NCI-H2029 treated with DMSO at 0.1 percent for 48 hours (cell line): ENCODE data around the gene UBE2Q1.

Experiments
- DNase-seq: peaks from one replicate; lab custom pipeline; 2025; lab: John Stamatoyannopoulos, UW

UBE2Q1 gene

GRCh38 chr1:154557939-154558719, at the start of gene UBE2Q1:
Gene UBE2Q1, minus strand, starts transcription at chr1:154558662. Its CDS starts 109 bp downstream, at chr1:154558553.
- no peak for DNase-seq

GRCh38 chr1:154607609-154608396, 49.3 kb upstream of the UBE2Q1 start, which contains the start of gene ADAR:
Gene ADAR, minus strand, starts transcription at chr1:154608186. Its CDS starts 180 bp downstream, at chr1:154608006.
- peak; percentile 45 for DNase-seq

- DNase-seq, result no peak
Measured at GRCh38 chr1:154607106-154607608, 48.7 kb upstream of the UBE2Q1 start.

GRCh38 chr1:154605534-154605933, 47.1 kb upstream of the UBE2Q1 start:
- DNase-seq, result no peak

- DNase-seq, result no peak
Measured at GRCh38 chr1:154603317-154603716, 44.9 kb upstream of the UBE2Q1 start.

GRCh38 chr1:154599658-154600057, 41.2 kb upstream of the UBE2Q1 start:
- no peak for DNase-seq

GRCh38 chr1:154598871-154599635, 40.6 kb upstream of the UBE2Q1 start:
- no peak for DNase-seq

- DNase-seq, result no peak
Measured at GRCh38 chr1:154595621-154596020, 37.2 kb upstream of the UBE2Q1 start.

GRCh38 chr1:154594811-154595210, 36.3 kb upstream of the UBE2Q1 start:
- no peak for DNase-seq

- no peak for DNase-seq
Measured at GRCh38 chr1:154593390-154593789, 34.9 kb upstream of the UBE2Q1 start.

- no peak for DNase-seq
Measured at GRCh38 chr1:154591206-154591605, 32.7 kb upstream of the UBE2Q1 start.

- no peak for DNase-seq
Measured at GRCh38 chr1:154590756-154591155, 32.3 kb upstream of the UBE2Q1 start.

- no peak for DNase-seq
Measured at GRCh38 chr1:154589780-154590179, 31.3 kb upstream of the UBE2Q1 start.

GRCh38 chr1:154586641-154587040, 28.2 kb upstream of the UBE2Q1 start:
- DNase-seq, result no peak

GRCh38 chr1:154586231-154586630, 27.8 kb upstream of the UBE2Q1 start:
- DNase-seq, result no peak

GRCh38 chr1:154584267-154584994, 26.0 kb upstream of the UBE2Q1 start:
- DNase-seq, result no peak

GRCh38 chr1:154583773-154584172, 25.3 kb upstream of the UBE2Q1 start:
- no peak for DNase-seq

GRCh38 chr1:154582885-154583284, 24.4 kb upstream of the UBE2Q1 start:
- DNase-seq, result no peak

- DNase-seq, result no peak
Measured at GRCh38 chr1:154581766-154582165, 23.3 kb upstream of the UBE2Q1 start.

- no peak for DNase-seq
Measured at GRCh38 chr1:154579374-154579773, 20.9 kb upstream of the UBE2Q1 start.

- no peak for DNase-seq
Measured at GRCh38 chr1:154578058-154578418, 19.6 kb upstream of the UBE2Q1 start.
